GM03348 (cell line): ENCODE results near the gene IGSF9B.

Experiments used
- DNase-seq: peaks from one replicate; pipeline ENCODE4 v3.0.0; 2012; ENCODE audit warnings: low spot score

IGSF9B gene

GRCh38 chr11:133919330-133920108, 37.2 kb downstream of the IGSF9B start:
- no peak for DNase-seq

DNA sequence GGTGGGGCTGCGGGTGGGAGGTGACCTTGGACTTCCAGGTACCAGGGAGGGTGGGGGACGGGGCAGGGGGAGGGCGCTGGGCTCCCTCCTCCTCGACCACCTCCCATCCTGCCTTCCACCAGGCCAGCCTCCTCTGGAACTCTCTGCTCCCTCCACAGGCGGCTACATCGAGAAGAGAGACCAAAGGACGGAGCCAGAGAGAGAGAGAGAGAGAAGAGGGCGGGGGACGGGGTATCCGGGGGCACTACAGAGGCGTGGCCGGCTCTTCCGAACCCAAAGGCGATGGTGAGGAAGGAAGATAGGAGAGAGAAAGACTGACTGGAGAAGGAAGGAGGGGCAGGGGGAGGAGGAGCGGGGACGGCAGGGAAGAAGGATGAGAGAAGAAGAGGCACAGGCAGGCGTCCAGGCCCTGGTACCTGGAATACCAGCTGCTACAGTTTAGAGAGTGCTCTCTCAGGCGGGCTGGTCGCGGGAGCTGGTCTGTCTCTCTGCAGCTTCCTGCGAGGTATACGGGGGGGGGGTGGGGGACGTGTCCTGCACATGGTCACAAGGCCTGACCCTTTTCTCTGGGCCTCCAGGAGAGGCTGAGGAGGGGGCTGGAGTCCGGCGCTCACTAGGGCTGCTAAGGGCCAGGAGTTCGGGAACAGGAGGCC, 38.0 kb downstream of the IGSF9B start:
- no peak for DNase-seq

GRCh38 chr11:133917921-133918607, 38.7 kb downstream of the IGSF9B start:
- DNase-seq: no peak

GRCh38 chr11:133916784-133917440, 39.9 kb downstream of the IGSF9B start:
- no peak for DNase-seq

GRCh38 chr11:133913761-133914160, 43.0 kb downstream of the IGSF9B start:
- no peak for DNase-seq

GRCh38 chr11:133911171-133911570, 45.6 kb downstream of the IGSF9B start:
- no peak for DNase-seq

GRCh38 chr11:133910101-133910500, 46.7 kb downstream of the IGSF9B start:
- no peak for DNase-seq

DNA sequence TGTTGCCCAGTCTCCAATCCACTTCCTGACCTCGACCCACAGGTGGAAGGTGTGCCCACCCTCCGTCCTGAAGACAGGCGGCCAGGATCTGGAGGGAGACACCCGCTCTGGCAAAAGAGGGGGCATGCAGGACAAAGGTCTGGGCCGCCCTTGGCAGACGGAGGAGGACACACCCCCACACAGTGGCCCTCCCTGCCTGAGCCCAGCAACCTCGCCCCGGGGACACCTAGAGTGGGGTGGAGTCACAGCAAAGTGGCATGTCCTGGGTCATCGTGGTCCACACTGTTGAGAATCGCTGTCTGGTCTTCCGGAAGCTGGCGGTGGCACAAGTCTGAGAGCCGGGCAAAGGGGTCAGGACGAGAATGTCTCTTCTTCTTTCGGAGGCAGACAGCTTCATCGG, 47.9 kb downstream of the IGSF9B start:
- DNase-seq: no peak

GRCh38 chr11:133907841-133908241, 48.9 kb downstream of the IGSF9B start:
- no peak for DNase-seq

DNA sequence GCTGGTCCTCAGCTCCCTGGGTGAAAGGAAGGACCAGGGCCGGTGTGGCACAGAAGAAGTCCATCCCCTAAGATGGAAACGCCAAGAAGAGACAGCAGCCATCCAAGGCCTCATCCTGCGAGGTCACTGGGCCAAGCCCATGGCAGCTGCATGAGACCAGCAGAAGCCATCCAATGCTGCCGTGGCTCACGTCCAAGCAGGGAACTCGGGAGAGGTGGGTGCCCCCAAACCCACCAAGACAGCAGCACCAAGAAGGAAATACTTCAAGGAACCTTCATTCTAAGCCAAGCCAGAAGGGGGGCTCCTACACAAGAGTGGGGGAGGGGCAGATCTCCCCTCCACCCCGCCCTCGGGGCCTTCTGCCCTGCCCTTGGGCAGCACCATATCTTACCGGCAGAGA, 49.6 kb downstream of the IGSF9B start:
- DNase-seq: no peak

GRCh38 chr11:133906746-133907145, 50.0 kb downstream of the IGSF9B start:
- no peak for DNase-seq

- no peak for DNase-seq
Observed at GRCh38 chr11:133906241-133906640, 50.5 kb downstream of the IGSF9B start.

DNA sequence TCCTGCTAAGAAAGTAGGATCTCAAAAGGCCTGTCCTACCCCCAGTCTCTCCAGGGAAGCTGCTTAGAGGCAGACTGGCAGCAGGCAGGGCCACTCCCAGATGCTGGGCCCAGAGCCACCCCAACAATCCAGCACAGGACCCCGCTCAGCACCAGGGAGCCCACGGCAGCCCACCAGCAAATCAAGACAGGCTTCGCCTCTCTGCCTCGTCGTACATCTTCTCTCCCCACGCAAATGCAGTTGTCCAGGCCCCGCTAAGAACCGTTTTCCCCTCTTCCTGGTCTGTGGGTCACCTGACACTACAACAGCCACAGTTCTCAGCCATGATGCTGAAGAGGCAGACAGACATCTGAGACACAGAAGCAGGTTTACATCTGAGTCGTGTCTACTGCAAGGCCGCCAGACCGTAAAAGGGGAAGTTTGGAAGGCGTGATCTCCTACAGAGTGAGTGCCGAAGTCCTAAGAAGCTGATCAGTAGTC, 51.1 kb downstream of the IGSF9B start:
- no peak for DNase-seq

GRCh38 chr11:133904818-133905515, 51.8 kb downstream of the IGSF9B start:
- DNase-seq: no peak

DNA sequence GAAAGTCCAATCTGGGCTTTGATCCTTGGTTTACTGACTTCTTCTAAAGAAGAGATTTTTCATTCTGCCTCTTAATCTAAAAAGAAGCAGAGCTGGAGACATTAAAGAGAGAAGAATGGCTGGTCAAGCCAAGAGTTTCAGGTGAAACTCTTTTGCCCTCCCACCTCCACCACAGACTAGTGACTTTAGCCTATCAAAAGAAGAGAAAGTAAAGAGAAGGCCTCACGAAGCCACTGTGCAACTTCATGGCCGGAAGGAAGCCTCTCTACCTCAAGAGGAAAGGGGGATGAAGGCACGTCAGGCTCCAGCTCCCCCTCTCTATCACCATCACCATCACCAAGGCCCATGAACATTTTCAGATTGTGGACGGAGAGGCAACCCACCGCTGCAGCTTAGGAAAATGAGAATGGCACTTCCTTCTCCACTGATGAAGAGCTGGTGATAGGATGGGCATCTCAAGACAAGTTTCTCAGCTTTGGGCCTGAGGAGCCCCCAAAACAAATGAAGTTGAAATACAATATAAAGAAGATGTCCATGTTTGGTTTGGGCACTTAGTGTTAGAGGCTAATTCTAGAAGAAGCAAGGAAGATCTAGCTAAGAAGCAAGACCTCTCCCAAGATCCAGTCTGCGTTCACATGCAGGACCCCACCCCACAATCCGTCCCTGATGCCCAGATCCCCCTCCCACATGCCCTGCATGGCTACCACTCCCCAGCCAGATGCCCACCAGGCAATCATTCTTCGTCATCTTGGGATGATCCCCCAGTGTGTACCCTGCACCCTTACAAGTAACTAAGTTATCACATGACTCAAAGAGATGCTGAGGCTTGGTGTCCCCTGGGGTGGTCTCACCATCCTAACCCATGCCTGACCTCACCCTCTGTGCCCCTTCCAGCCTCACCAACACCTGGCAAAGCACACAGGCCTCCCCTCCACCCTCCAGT, 52.6 kb downstream of the IGSF9B start:
- DNase-seq: no peak

GRCh38 chr11:133903056-133903455, 53.7 kb downstream of the IGSF9B start:
- DNase-seq: no peak

GRCh38 chr11:133902506-133902905, 54.3 kb downstream of the IGSF9B start:
- DNase-seq: no peak

DNA sequence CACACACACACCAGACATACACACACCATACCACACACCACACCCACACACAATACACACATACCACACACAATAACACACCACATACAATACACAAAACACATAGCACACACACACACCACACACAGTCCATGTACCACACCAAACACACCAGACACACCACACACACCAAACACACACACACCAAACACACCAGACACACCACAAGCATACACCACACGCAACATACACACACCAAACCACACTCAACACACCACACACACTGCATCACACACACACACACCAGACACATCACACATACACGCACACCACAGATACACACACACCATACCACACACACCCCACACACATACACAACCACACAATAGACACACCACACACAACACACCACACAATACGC, 54.8 kb downstream of the IGSF9B start:
- DNase-seq: no peak

- DNase-seq: no peak
Observed at GRCh38 chr11:133901316-133901715, 55.5 kb downstream of the IGSF9B start.
